ENCODE results near the gene SLC25A23.

GRCh38 chr19:6393983-6394412 lies 65.6 kb downstream of the SLC25A23 start:
- TF ChIP-seq POLR2AphosphoS5 (IDR thresholded peaks at IDR 0.05; ENCODE audit: low read depth, low read length) (no peak), POLR2A (IDR thresholded peaks at IDR 0.05; ENCODE audit: low read depth, low read length) (no peak; the same call in 1 of the 2 replicates)

Measured in GM12891 (cell line).